GM23248 (cell line): ENCODE data around the gene TMEM117. TPM values are rescaled to one million over a fixed set of nuclear protein-coding genes. Genes with fewer than 3 reads are reported as not detected.

ENCODE experiments used
- DNase-seq: peaks from one replicate; pipeline ENCODE4 v3.0.0-alpha.2; 2015
- H2AFZ ChIP-seq: fragments of 200-600 bp; sonication (generic); 2 replicates; pipeline ENCODE4 v1.6.1; 2016; ENCODE audit warnings: antibody characterized with exemption
- H3F3A ChIP-seq: fragments of 200-600 bp; sonication (generic); 2 replicates; pipeline ENCODE4 v1.6.1; 2016; ENCODE audit warnings: mild to moderate bottlenecking, antibody characterized with exemption, mixed run types; ENCODE audit not compliant: insufficient read depth
- H3K27ac ChIP-seq: fragments of 200-600 bp; sonication (generic); 2 replicates; pipeline ENCODE4 v1.5.1; 2016; ENCODE audit warnings: mild to moderate bottlenecking
- H3K27me3 ChIP-seq: fragments of 200-600 bp; sonication (generic); replicated peaks from 2 replicates; pipeline ENCODE4 v1.6.1; 2016; ENCODE audit warnings: mild to moderate bottlenecking; ENCODE audit not compliant: insufficient read depth
- H3K36me3 ChIP-seq: fragments of 200-600 bp; sonication (generic); 2 replicates; pipeline ENCODE4 v1.6.1; 2016; ENCODE audit warnings: low read depth, mild to moderate bottlenecking
- H3K4me1 ChIP-seq: fragments of 200-600 bp; sonication (generic); 2 replicates; pipeline ENCODE4 v1.6.1; 2016; ENCODE audit warnings: mild to moderate bottlenecking; ENCODE audit not compliant: insufficient read depth
- H3K4me2 ChIP-seq: fragments of 200-600 bp; sonication (generic); one replicate; pipeline ENCODE4 v1.6.1; 2016; ENCODE audit warnings: mild to moderate bottlenecking; ENCODE audit not compliant: unreplicated experiment
- H3K4me3 ChIP-seq: fragments of 200-600 bp; sonication (generic); 2 replicates; pipeline ENCODE4 v1.5.1; 2016; ENCODE audit warnings: mild to moderate bottlenecking
- H3K79me2 ChIP-seq: fragments of 200-600 bp; sonication (generic); 2 replicates; pipeline ENCODE4 v1.6.1; 2016; ENCODE audit warnings: mild to moderate bottlenecking; ENCODE audit not compliant: insufficient read depth
- H3K9ac ChIP-seq: fragments of 200-600 bp; sonication (generic); 2 replicates; pipeline ENCODE4 v1.6.1; 2016; ENCODE audit warnings: mild to moderate bottlenecking
- H3K9me2 ChIP-seq: fragments of 200-600 bp; sonication (generic); 2 replicates; pipeline ENCODE4 v1.6.1; 2016; ENCODE audit warnings: mixed run types, mild to moderate bottlenecking, moderate library complexity; ENCODE audit not compliant: insufficient read depth
- H3K9me3 ChIP-seq: fragments of 200-600 bp; sonication (generic); one replicate; pipeline ENCODE4 v1.6.1; 2017; ENCODE audit warnings: low read depth
- H4K20me1 ChIP-seq: fragments of 200-600 bp; sonication (generic); 2 replicates; pipeline ENCODE4 v1.6.0; 2016; ENCODE audit not compliant: insufficient read depth
- EZH2 ChIP-seq: fragments of 200-600 bp; sonication (generic); IDR thresholded peaks from 2 replicates; pipeline ENCODE4 v1.6.1; 2018; ENCODE audit warnings: antibody characterized with exemption, mild to moderate bottlenecking; ENCODE audit not compliant: insufficient read depth, poor library complexity, severe bottlenecking
- EZH2phosphoT487 ChIP-seq: fragments of 200-600 bp; sonication (generic); IDR thresholded peaks from 2 replicates; pipeline ENCODE4 v1.6.1; 2018; ENCODE audit warnings: antibody characterized with exemption, moderate library complexity, mild to moderate bottlenecking, low read depth; ENCODE audit not compliant: insufficient read depth
- WGBS, 2 experiments: methylation state at CpG; one replicate each; pipeline ENCODE4 v1.1.6; 2015 to 2017; ENCODE audit warnings: low lambda C conversion rate in 2 of 2, low coverage in 1 of 2; ENCODE audit errors: missing lambda C conversion rate in 2 of 2; 5-methylcytosine and 5-hydroxymethylcytosine counted together
- in situ Hi-C: fragments of 300-500 bp; cut with MboI; formaldehyde crosslinking; loops from 2 replicates; pipeline ENCODE4 v1.15.0; 2020
- polyA plus RNA-seq: library from polyadenylated mRNA; unstranded; fragments of >200 nt; fragmentation: Nextera tagmentation; extraction: Ambion mirVana; gene quantifications from 2 replicates; pipeline ENCODE4 v1.2.1, GENCODE V29; 2016
- total RNA-seq: library from RNA; depleted of rRNA; stranded (reverse); fragments of >200 nt; shearing (Covaris generic); gene quantifications from 2 replicates; pipeline ENCODE4 v1.2.3, GENCODE V29; 2014

TMEM117 gene
- total and polyA plus RNA-seq, 2 experiments from 2014 or later, result 12.1 to 19.1 TPM

DNA sequence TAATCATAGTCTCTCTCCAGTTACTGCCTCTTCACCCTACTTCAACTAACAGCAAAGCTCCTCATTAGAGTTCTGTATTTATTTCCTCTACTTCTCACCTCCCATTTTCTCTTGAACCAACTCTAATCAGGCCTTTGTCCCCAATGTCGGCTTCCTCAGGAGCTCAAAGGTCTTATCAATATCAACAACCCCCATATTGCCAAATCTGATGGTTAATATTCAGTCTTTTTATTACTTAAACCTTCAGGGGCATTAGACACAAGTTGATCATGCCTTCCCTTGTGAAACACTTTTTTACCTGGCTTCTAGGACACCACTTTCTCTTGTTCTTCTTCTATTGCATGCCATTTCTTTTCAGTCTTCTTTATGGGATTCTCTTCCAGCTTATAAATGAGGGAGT, 531.3 kb downstream of the TMEM117 start:
- no peak for DNase-seq
- no peaks in the 10 kb centered on the region for H4K20me1 ChIP-seq
- in situ Hi-C loops, result no loop called here
- H3F3A ChIP-seq, result no peaks in the 10 kb centered on the region
- no peaks in the 10 kb centered on the region for H3K27me3 ChIP-seq
- H3K9me2 ChIP-seq, result 0 out of 2 replicates have a peak, but pooled peaks cover 3% of the 10 kb centered on the region
- H3K9me3 ChIP-seq, result no peaks in the 10 kb centered on the region
- no peak overlapping the region for H3K9ac ChIP-seq
- H3K4me2 ChIP-seq, result no peak overlapping the region
- H3K36me3 ChIP-seq, result no peaks in the 10 kb centered on the region
- no peak for TF ChIP-seq EZH2phosphoT487
- no peak for TF ChIP-seq EZH2
- no peaks in the 10 kb centered on the region for H3K79me2 ChIP-seq
- 69 to 70% methylated on average over 1 of the region's 1 CpG for WGBS, 2 experiments
- H3K4me1 ChIP-seq, result peaks cover 2% of the 10 kb centered on the region; the same call in 1 of the 2 replicates
- H3K27ac ChIP-seq, result no peak overlapping the region
- no peak overlapping the region for H2AFZ ChIP-seq
- no peak overlapping the region for H3K4me3 ChIP-seq

DNA sequence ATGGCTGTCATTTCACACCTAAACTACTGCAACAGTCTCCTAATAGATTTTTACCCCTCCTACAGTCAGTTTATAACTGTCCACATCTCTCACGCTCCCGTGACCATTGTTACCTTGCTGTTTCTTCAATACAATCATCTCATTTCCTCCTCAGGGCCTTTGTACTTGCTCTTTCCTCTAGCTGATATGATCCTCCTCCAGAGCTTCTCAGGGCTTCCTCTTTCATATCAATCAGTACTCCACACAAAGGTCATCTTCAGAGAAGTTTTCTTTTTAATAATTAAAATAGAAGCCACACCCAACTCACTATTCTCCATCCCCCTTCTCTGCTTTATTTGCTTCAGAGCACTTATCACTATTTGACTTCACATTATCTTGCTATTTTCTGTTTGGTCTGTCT, 532.0 kb downstream of the TMEM117 start:
- H3K27ac ChIP-seq, result no peak overlapping the region
- peaks cover 10% of the 10 kb centered on the region; the same call in 1 of the 2 replicates for H3K4me1 ChIP-seq
- 0 out of 2 replicates have a peak, but pooled peaks cover 6% of the 10 kb centered on the region for H3F3A ChIP-seq
- H2AFZ ChIP-seq, result no peak overlapping the region
- H3K79me2 ChIP-seq, result no peaks in the 10 kb centered on the region
- no peaks in the 10 kb centered on the region for H3K27me3 ChIP-seq
- in situ Hi-C loops, result no loop called here
- 0 out of 2 replicates have a peak, but pooled peaks cover 3% of the 10 kb centered on the region for H3K9me2 ChIP-seq
- H3K4me3 ChIP-seq, result no peak overlapping the region
- TF ChIP-seq EZH2, result no peak
- TF ChIP-seq EZH2phosphoT487, result no peak
- DNase-seq, result no peak
- no peaks in the 10 kb centered on the region for H3K9me3 ChIP-seq
- no peak overlapping the region for H3K9ac ChIP-seq
- H3K4me2 ChIP-seq, result no peak overlapping the region
- H3K36me3 ChIP-seq, result no peaks in the 10 kb centered on the region
- WGBS, 2 experiments, result 74 to 82% methylated on average over 2 of the region's 2 CpGs
- no peaks in the 10 kb centered on the region for H4K20me1 ChIP-seq

DNA sequence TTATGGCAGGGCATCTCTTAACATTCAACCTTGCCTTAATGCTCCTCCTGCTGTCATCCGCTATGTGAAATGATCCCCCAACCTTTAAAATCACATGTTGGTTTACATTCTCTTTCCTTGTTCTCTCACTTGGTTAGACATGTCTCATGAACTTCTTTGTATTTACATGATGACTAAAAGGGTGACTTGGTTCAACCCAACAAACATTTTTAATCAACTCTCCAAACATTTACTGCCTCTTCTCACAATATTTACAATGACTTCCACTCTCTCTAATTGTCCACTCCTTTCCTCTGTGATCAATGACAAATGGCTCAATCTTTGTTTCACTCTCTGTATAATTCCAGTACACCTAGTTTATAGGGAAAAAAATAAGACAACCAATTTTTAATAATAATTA, 534.1 kb downstream of the TMEM117 start:
- 0 out of 2 replicates have a peak, but pooled peaks cover 3% of the 10 kb centered on the region for H3K9me2 ChIP-seq
- no peak overlapping the region for H3K4me3 ChIP-seq
- H3K9me3 ChIP-seq, result no peaks in the 10 kb centered on the region
- TF ChIP-seq EZH2 (no peak), EZH2phosphoT487 (no peak)
- H3K27me3 ChIP-seq, result no peaks in the 10 kb centered on the region
- no peaks in the 10 kb centered on the region for H4K20me1 ChIP-seq
- no peak overlapping the region for H3K27ac ChIP-seq
- H3K9ac ChIP-seq, result no peak overlapping the region
- no peaks in the 10 kb centered on the region for H3K79me2 ChIP-seq
- WGBS, 2 experiments, result 97 to 100% methylated on average over 1 of the region's 1 CpG
- H3K4me1 ChIP-seq, result peaks cover 11% of the 10 kb centered on the region; the same call in 1 of the 2 replicates
- H2AFZ ChIP-seq, result no peak overlapping the region
- no peak for DNase-seq
- no peaks in the 10 kb centered on the region for H3K36me3 ChIP-seq
- H3F3A ChIP-seq, result 0 out of 2 replicates have a peak, but pooled peaks cover 6% of the 10 kb centered on the region
- H3K4me2 ChIP-seq, result no peak overlapping the region
- in situ Hi-C loops, result no loop called here

DNA sequence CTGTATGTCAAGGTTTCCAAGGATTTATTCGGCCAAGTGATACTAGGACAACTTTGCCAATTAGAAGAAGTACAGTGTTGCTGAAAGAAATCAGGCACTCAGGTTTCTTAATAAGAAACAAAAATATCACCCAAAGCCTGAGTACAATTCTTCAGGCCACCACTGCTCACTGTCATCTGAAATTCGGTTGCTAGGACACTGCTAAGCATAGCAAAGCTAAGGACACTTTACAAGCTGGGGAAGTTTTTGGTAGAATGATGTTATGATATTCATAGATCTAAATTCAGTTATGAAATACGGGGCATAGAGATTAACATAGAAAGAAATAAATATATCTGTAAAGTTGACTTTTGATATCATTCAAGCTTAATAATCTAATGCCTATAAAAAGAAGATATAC, 535.1 kb downstream of the TMEM117 start:
- H3K27me3 ChIP-seq, result no peaks in the 10 kb centered on the region
- WGBS, 2 experiments, result 67 to 73% methylated on average over 3 of the region's 3 CpGs
- H3K9me2 ChIP-seq, result 0 out of 2 replicates have a peak, but pooled peaks cover 3% of the 10 kb centered on the region
- no peaks in the 10 kb centered on the region for H3K36me3 ChIP-seq
- no peaks in the 10 kb centered on the region for H3K9me3 ChIP-seq
- peaks cover 11% of the 10 kb centered on the region; the same call in 1 of the 2 replicates for H3K4me1 ChIP-seq
- H3K9ac ChIP-seq, result no peak overlapping the region
- no peak for TF ChIP-seq EZH2
- no peak for TF ChIP-seq EZH2phosphoT487
- no peaks in the 10 kb centered on the region for H4K20me1 ChIP-seq
- H2AFZ ChIP-seq, result no peak overlapping the region
- H3K27ac ChIP-seq, result no peak overlapping the region
- no peak overlapping the region for H3K4me2 ChIP-seq
- H3F3A ChIP-seq, result 0 out of 2 replicates have a peak, but pooled peaks cover 6% of the 10 kb centered on the region
- H3K79me2 ChIP-seq, result no peaks in the 10 kb centered on the region
- DNase-seq, result no peak
- in situ Hi-C loops, result no loop called here
- H3K4me3 ChIP-seq, result no peak overlapping the region

DNA sequence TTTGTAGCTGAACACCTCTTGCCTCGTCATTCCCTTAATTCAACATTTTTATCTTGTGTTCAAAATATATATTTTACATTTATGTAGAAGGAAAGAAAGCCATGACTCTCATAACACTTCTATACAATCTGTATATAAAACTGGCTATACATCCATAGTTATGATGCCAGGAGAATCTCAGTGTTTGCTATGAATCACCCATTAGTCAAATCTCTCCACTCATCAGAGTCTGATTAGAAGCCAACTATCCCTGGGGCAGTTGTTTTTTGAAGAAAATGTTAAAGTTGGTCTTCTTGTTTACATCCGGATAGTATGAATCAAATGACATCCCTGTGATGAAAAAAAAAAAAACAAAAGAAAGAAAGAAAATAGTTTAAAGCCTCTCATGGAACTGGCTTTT, 536.4 kb downstream of the TMEM117 start:
- no peaks in the 10 kb centered on the region for H3K9me3 ChIP-seq
- no peak overlapping the region for H3K4me3 ChIP-seq
- H3K27ac ChIP-seq, result no peak overlapping the region
- TF ChIP-seq EZH2phosphoT487 (no peak), EZH2 (no peak)
- H3K79me2 ChIP-seq, result no peaks in the 10 kb centered on the region
- WGBS, 2 experiments, result 60 to 72% methylated on average over 2 of the region's 2 CpGs
- H3K36me3 ChIP-seq, result no peaks in the 10 kb centered on the region
- in situ Hi-C loops, result no loop called here
- H3K4me2 ChIP-seq, result no peak overlapping the region
- no peaks in the 10 kb centered on the region for H3K27me3 ChIP-seq
- H4K20me1 ChIP-seq, result no peaks in the 10 kb centered on the region
- no peak overlapping the region for H2AFZ ChIP-seq
- peaks cover 11% of the 10 kb centered on the region; the same call in 1 of the 2 replicates for H3K4me1 ChIP-seq
- H3K9me2 ChIP-seq, result 0 out of 2 replicates have a peak, but pooled peaks cover 3% of the 10 kb centered on the region
- 0 out of 2 replicates have a peak, but pooled peaks cover 6% of the 10 kb centered on the region for H3F3A ChIP-seq
- DNase-seq, result peak; percentile 71
- H3K9ac ChIP-seq, result no peak overlapping the region
